ENCODE measurements around the gene DESI2.

DESI2 gene

GRCh38 chr1:244654108-244655038 lies 1.4 kb downstream of the DESI2 start (continued):
- TF ChIP-seq ZNF585B (tag by site-specific recombination; IDR thresholded peaks at IDR 0.05) = no peak
- TF ChIP-seq ZSCAN18 (tag by site-specific recombination; IDR thresholded peaks at IDR 0.05) = no peak
- TF ChIP-seq BCL11B (tag by site-specific recombination; IDR thresholded peaks at IDR 0.05; ENCODE audit: low read depth) = no peak
- TF ChIP-seq, protein P1, sequence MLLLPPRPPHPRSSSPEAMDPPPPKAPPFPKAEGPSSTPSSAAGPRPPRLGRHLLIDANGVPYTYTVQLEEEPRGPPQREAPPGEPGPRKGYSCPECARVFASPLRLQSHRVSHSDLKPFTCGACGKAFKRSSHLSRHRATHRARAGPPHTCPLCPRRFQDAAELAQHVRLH (tag by site-specific recombination; IDR thresholded peaks at IDR 0.05) = no peak
- TF ChIP-seq ZNF48 (tag by site-specific recombination; IDR thresholded peaks at IDR 0.05) = no peak
- no peak for TF ChIP-seq ZNF555 (tag by site-specific recombination; conservative IDR thresholded peaks at IDR 0.05)
- TF ChIP-seq ZNF514 (tag by site-specific recombination; IDR thresholded peaks at IDR 0.05) = no peak
- no peak for TF ChIP-seq ZNF132 (tag by site-specific recombination; IDR thresholded peaks at IDR 0.05; ENCODE audit: borderline replicate concordance)
- no peak for TF ChIP-seq ZNF416 (tag by site-specific recombination; IDR thresholded peaks at IDR 0.05)
- no peak for TF ChIP-seq ZNF549 (tag by site-specific recombination; IDR thresholded peaks at IDR 0.05)
- no peak for TF ChIP-seq RBAK (tag by site-specific recombination; IDR thresholded peaks at IDR 0.05)
- TF ChIP-seq ZNF23 (tag by site-specific recombination; IDR thresholded peaks at IDR 0.05; ENCODE audit: borderline replicate concordance) = no peak
- no peak for TF ChIP-seq ZNF544 (tag by site-specific recombination; IDR thresholded peaks at IDR 0.05)
- TF ChIP-seq, protein P2, sequence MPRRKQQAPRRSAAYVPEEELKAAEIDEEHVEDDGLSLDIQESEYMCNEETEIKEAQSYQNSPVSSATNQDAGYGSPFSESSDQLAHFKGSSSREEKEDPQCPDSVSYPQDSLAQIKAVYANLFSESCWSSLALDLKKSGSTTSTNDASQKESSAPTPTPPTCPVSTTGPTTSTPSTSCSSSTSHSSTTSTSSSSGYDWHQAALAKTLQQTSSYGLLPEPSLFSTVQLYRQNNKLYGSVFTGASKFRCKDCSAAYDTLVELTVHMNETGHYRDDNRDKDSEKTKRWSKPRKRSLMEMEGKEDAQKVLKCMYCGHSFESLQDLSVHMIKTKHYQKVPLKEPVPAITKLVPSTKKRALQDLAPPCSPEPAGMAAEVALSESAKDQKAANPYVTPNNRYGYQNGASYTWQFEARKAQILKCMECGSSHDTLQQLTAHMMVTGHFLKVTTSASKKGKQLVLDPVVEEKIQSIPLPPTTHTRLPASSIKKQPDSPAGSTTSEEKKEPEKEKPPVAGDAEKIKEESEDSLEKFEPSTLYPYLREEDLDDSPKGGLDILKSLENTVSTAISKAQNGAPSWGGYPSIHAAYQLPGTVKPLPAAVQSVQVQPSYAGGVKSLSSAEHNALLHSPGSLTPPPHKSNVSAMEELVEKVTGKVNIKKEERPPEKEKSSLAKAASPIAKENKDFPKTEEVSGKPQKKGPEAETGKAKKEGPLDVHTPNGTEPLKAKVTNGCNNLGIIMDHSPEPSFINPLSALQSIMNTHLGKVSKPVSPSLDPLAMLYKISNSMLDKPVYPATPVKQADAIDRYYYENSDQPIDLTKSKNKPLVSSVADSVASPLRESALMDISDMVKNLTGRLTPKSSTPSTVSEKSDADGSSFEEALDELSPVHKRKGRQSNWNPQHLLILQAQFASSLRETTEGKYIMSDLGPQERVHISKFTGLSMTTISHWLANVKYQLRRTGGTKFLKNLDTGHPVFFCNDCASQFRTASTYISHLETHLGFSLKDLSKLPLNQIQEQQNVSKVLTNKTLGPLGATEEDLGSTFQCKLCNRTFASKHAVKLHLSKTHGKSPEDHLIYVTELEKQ (tag by site-specific recombination; IDR thresholded peaks at IDR 0.05; ENCODE audit: borderline replicate concordance) = no peak
- TF ChIP-seq ZNF670 (tag by site-specific recombination; IDR thresholded peaks at IDR 0.05; ENCODE audit: low read depth) = no peak
- TF ChIP-seq ZNF175 (tag by site-specific recombination; IDR thresholded peaks at IDR 0.05) = no peak
- no peak for TF ChIP-seq ZBTB10 (tag by site-specific recombination; IDR thresholded peaks at IDR 0.05)
- TF ChIP-seq ZNF423 (tag by site-specific recombination; IDR thresholded peaks at IDR 0.05) = no peak
- TF ChIP-seq ZBTB8A (tag by site-specific recombination; IDR thresholded peaks at IDR 0.05) = no peak
- TF ChIP-seq IKZF3 (tag by site-specific recombination; IDR thresholded peaks at IDR 0.05) = no peak
- TF ChIP-seq ZFP3 (tag by site-specific recombination; IDR thresholded peaks at IDR 0.05; ENCODE audit: low read depth) = no peak
- no peak for TF ChIP-seq SP7 (tag by site-specific recombination; IDR thresholded peaks at IDR 0.05)
- no peak for TF ChIP-seq ZNF596 (tag by site-specific recombination; IDR thresholded peaks at IDR 0.05)
- TF ChIP-seq PRDM1 (tag by site-specific recombination; IDR thresholded peaks at IDR 0.05) = peak; percentile 89
- peak; percentile 83 for TF ChIP-seq PRDM6 (tag by site-specific recombination; IDR thresholded peaks at IDR 0.05)
- no peak for TF ChIP-seq ZNF404 (tag by site-specific recombination; IDR thresholded peaks at IDR 0.05)
- no peak for TF ChIP-seq ZNF274 (IDR thresholded peaks at IDR 0.05; ENCODE audit: low read length)
- TF ChIP-seq ZNF274 (tag by site-specific recombination; IDR thresholded peaks at IDR 0.05; ENCODE audit: borderline replicate concordance) = no peak
- no peak for TF ChIP-seq FEZF1 (tag by site-specific recombination; IDR thresholded peaks at IDR 0.05)

Data from HEK293 (cell line).